ENCODE data around the gene DPH5. TPM values are rescaled to one million over a fixed set of nuclear protein-coding genes. Genes with fewer than 3 reads are reported as not detected.
A peak's percentile ranks its signal among the peaks of the same experiment; 100 is the strongest.
"Not testable (repeated sequence)": the region's sequence is repeated elsewhere in the genome, so short reads cannot be mapped to it uniquely, and the experiment has no call there.

DPH5 gene, protein sequence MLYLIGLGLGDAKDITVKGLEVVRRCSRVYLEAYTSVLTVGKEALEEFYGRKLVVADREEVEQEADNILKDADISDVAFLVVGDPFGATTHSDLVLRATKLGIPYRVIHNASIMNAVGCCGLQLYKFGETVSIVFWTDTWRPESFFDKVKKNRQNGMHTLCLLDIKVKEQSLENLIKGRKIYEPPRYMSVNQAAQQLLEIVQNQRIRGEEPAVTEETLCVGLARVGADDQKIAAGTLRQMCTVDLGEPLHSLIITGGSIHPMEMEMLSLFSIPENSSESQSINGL
- total RNA-seq: 10 to 100 TPM; 13.6 to 18.6 TPM
- long read RNA-seq, donor 1, transcript DPH5-203 (8 exons, 1,316 nt): major isoform, 6 of 9 reads
- long read RNA-seq, donor 1, partial matches to known transcripts: 1 of 9 reads
- long read RNA-seq, donor 1, other reads (novel, unspliced or antisense): 1 of 9 reads
- long read RNA-seq, donor 2, transcript DPH5-203 (8 exons, 1,316 nt): major isoform, 11 of 29 reads
- long read RNA-seq, donor 2, partial matches to known transcripts: 1 of 29 reads
- long read RNA-seq, donor 2, other reads (novel, unspliced or antisense): 13 of 29 reads

GRCh38 chr1:101025657-101026429, at the start of gene DPH5:
Gene DPH5, minus strand, starts transcription at chr1:101025784. Its CDS starts 341 bp downstream, at chr1:101025443.
- DNase-seq (ENCODE audit: low spot score): peak; percentile 97
- intact Hi-C loops (cut with DNase I): no loop called here

- intact Hi-C loops (cut with DNase I): no loop called here
- DNase-seq (ENCODE audit: low spot score): no peak
Measured at GRCh38 chr1:101073836-101074235, 48.3 kb upstream of the DPH5 start.

DNA sequence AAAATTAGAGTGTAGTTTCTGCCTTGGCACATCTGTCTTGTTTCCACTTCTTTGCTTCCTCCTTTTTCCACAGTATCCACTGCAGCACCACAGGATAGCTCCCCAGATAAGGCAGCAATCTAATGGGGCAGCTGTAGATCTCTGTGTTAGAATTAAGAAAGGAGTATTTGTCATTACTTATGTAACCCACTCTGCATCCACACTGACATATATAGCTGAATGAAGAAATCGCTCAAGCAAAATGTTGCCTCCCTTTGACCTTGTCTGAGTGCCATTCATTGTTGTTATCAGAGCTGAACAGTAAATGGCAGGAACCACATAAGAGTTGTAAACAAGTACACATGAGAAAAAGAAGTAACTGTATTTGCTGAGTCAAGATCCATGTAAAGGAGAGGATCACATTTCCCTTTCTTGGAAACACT, 45.9 kb upstream of the DPH5 start:
- intact Hi-C loops (cut with DNase I): no loop called here
- DNase-seq (ENCODE audit: low spot score): no peak

DNA sequence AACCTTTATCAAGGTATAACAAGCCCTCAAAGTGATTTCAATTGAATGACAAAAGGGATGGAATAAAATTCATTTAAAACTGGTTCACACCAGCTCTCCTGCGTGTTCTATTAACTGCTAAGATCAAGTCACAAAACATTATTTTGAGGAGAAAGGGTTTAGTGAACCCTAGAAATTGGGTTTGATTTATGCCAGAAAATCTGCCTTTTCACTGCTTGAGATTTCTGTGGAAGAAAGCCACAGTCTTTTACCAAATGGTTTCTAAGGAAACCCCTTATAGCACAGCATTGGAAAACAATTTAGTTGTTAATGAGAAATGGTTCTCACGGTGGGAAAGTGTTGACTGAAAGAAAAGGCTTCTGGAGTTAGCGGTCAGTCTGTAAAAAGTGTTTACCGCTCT, 43.6 kb upstream of the DPH5 start:
- no peak for DNase-seq (ENCODE audit: low spot score)
- intact Hi-C loops (cut with DNase I): no loop called here

DNA sequence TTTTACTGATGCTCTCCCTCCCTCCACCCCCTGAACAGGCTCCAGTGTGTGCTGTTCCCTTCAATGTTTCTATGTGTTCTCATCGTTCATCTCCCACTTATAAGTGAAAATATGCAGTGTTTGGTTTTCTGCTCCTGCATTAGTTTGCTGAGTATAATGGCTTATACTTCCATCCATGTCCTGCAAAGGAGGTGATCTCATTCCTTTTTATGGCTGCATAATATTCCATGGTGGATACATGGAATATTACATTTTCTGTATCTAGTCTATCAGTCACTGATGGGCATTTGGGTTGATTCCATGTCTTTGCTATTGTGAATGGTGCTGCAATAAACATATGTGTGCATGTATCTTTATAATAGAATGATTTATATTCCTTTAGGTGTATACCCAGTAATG, 41.4 kb upstream of the DPH5 start:
- intact Hi-C loops (cut with DNase I); DNase-seq (ENCODE audit: low spot score): not testable (repeated sequence)

GRCh38 chr1:101066260-101066936, 40.8 kb upstream of the DPH5 start:
- intact Hi-C loops (cut with DNase I): no loop called here
- no peak for DNase-seq (ENCODE audit: low spot score)

DNA sequence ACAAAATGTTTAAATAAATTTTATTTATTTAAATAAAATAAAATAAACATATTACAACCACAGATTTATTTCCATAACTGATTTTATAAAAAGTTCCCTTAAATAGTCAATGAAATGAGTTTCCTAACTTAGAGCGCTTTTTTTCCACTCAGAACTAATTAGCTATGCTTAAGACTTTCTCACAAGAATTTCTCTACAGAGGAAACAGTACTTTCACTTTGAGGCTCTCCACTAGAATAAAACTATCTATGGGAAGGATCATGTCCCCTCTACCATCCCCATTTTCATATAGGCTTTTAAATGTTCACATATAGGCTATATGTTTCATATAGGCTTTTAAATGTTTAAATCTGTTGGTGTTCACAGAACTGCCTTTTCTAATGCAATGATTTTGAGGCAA, 40.0 kb upstream of the DPH5 start:
- intact Hi-C loops (cut with DNase I): no loop called here
- no peak for DNase-seq (ENCODE audit: low spot score)

DNA sequence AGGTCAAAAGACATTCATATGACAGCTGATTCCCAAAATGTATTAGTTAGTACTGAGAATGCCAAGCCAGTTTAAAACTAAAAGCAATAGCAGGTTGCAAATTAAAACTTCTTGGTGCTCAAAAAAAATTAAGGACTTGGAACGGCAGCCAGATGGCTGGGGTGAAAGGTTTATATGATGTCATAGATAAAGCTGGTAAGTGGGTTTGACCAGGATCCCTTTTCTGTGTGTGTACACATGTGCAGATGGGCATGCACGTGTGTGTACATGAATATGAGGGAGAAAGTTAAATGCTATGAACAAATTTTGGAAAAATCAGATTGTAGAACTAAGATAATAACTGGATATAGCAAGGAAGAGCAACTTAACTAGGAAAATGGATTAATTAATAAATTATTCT, 39.1 kb upstream of the DPH5 start:
- no peak for DNase-seq (ENCODE audit: low spot score)
- intact Hi-C loops (cut with DNase I): no loop called here

- no peak for DNase-seq (ENCODE audit: low spot score)
- intact Hi-C loops (cut with DNase I): no loop called here
Measured at GRCh38 chr1:101060992-101061391, 35.4 kb upstream of the DPH5 start.

GRCh38 chr1:101059945-101060542, 34.5 kb upstream of the DPH5 start:
- intact Hi-C loops (cut with DNase I): no loop called here
- no peak for DNase-seq (ENCODE audit: low spot score)

DNA sequence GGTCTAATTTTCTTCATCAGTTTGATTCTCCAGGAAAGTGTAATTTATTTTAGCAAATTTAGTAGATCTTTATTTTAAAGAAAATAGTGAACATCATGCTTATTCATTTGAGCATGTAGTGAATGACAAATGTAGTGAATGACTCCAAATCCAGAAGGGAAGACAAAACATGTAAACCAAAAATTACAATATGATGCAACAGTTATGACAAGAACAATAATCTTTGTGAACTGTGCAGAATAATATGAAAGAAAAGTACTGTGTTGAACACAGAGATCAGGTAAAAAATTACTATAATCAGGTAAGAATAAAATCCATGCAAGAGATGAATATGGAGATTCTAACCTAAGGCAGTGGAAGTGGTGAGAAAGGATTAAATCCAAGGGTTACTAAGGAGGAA, 30.0 kb upstream of the DPH5 start:
- no peak for DNase-seq (ENCODE audit: low spot score)
- intact Hi-C loops (cut with DNase I): no loop called here

- DNase-seq (ENCODE audit: low spot score): no peak
- intact Hi-C loops (cut with DNase I): no loop called here
Measured at GRCh38 chr1:101051688-101052638, 26.4 kb upstream of the DPH5 start.

DNA sequence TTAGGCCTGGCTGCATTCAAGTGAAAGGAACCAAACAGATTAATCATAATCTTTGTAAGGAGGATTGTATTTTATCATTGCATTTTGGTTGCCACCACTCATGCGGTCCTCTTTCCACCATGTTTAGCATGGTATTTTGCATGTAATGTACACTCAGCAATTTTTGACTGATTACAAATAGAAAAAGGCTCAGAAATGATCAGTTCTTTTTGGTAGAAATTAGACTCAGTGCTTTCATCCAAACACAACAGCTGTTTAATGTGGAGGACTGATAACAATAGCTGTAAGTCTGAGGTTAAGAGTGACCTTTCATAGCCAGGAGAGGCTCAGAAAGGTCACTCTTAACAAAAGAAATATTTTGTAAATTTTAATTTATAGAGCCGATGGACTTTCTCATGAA, 25.3 kb upstream of the DPH5 start:
- DNase-seq (ENCODE audit: low spot score): no peak
- intact Hi-C loops (cut with DNase I): no loop called here

DNA sequence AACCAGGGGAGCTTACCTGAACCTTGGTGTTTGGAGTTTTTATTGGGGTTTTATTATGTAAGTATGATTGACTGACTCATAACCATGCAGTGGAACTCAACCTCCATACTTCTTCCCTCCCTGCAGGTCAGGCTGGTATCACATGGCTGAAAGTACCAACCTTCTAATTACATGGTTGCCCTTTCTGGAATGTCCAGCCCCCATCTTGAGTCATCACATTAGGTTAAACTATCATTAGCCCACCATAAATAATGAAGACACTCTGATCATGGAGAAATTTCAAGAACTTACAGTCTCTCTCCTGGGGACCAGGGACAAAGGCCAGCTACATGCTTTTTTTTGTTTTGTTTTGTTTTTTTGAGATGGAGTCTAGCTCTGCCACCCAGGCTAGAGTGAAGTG, 19.2 kb upstream of the DPH5 start:
- intact Hi-C loops (cut with DNase I): no loop called here
- no peak for DNase-seq (ENCODE audit: low spot score)

- DNase-seq (ENCODE audit: low spot score): no peak
- intact Hi-C loops (cut with DNase I): no loop called here
Measured at GRCh38 chr1:101044259-101044658, 18.7 kb upstream of the DPH5 start.

DNA sequence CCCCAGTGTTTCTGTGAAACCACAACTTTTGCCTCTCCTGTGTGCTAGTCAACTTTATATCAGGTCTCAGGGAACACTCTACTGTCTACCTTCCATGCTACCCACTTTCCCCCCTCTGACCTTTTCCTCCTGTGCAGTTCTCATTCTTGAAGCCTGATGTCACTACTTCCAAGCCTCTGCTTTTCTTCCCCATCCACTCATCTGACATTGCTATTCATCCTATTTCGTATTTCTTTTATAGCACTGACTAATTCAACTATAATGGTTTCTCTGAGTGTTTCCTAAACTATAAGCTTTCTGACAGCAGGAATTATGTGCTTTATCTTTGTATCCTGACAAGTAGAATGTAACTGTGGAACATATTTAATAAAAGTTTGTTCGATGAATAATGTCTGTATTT, 18.2 kb upstream of the DPH5 start:
- intact Hi-C loops (cut with DNase I): no loop called here

GRCh38 chr1:101041300-101041699, 15.7 kb upstream of the DPH5 start:
- intact Hi-C loops (cut with DNase I): no loop called here
- no peak for DNase-seq (ENCODE audit: low spot score)

More for the DNA sequence above, 18.2 kb upstream of the DPH5 start:
- DNase-seq (ENCODE audit: low spot score): no peak

- intact Hi-C loops (cut with DNase I): no loop called here
- no peak for DNase-seq (ENCODE audit: low spot score)
Measured at GRCh38 chr1:101040666-101041065, 15.1 kb upstream of the DPH5 start.
